Loucy (cell line): ENCODE results near the gene GALNT18.

Source experiments
- H2AFZ ChIP-seq: fragments of 200-600 bp; sonication (generic); 2 replicates; pipeline ENCODE4 v1.6.0; 2016; ENCODE audit warnings: antibody characterized with exemption, mild to moderate bottlenecking, low read length, moderate library complexity
- H3F3A ChIP-seq: fragments of 200-600 bp; 2 replicates; pipeline ENCODE4 v1.6.0; 2016; ENCODE audit warnings: antibody characterized with exemption, low read depth, mild to moderate bottlenecking
- H3K27me3 ChIP-seq: fragments of 200-600 bp; sonication (generic); 2 replicates; pipeline ENCODE4 v1.6.1; 2014; ENCODE audit warnings: low read length, mild to moderate bottlenecking; ENCODE audit not compliant: insufficient read depth, poor library complexity, severe bottlenecking
- H3K36me3 ChIP-seq: fragments of 200-600 bp; sonication (generic); 2 replicates; pipeline ENCODE4 v1.6.1; 2016; ENCODE audit warnings: low read length; ENCODE audit not compliant: insufficient read depth
- H3K4me1 ChIP-seq: fragments of 200-600 bp; sonication (generic); 2 replicates; pipeline ENCODE4 v1.5.1; 2014; ENCODE audit warnings: low read length, mild to moderate bottlenecking; ENCODE audit not compliant: insufficient read depth, poor library complexity, severe bottlenecking
- H3K4me2 ChIP-seq: fragments of 200-600 bp; sonication (generic); 2 replicates; pipeline ENCODE4 v1.6.0; 2014; ENCODE audit warnings: antibody characterized with exemption, low read length, low read depth, mild to moderate bottlenecking; ENCODE audit not compliant: poor library complexity, severe bottlenecking
- H3K4me3 ChIP-seq: fragments of 200-600 bp; sonication (generic); 2 replicates; pipeline ENCODE4 v1.5.1; 2014; ENCODE audit warnings: low read length, mild to moderate bottlenecking, mixed read lengths; ENCODE audit not compliant: poor library complexity, severe bottlenecking
- H3K79me2 ChIP-seq: fragments of 200-600 bp; sonication (generic); 2 replicates; pipeline ENCODE4 v1.6.1; 2014; ENCODE audit warnings: low read length; ENCODE audit not compliant: insufficient read depth
- H3K9ac ChIP-seq: fragments of 200-600 bp; sonication (generic); 2 replicates; pipeline ENCODE4 v1.6.0; 2014; ENCODE audit warnings: mild to moderate bottlenecking, low read depth, low read length, moderate library complexity; ENCODE audit not compliant: poor library complexity, severe bottlenecking
- H3K9me2 ChIP-seq: fragments of 200-600 bp; sonication (generic); replicated peaks from 2 replicates; pipeline ENCODE4 v1.6.1; 2016; ENCODE audit warnings: low read depth, low read length, mixed read lengths
- H3K9me3 ChIP-seq: fragments of 200-600 bp; sonication (generic); 2 replicates; pipeline ENCODE4 v1.6.1; 2014; ENCODE audit warnings: mild to moderate bottlenecking, antibody characterized with exemption, low read length, low read depth; ENCODE audit not compliant: insufficient read depth
- H4K20me1 ChIP-seq: fragments of 200-600 bp; sonication (generic); 2 replicates; pipeline ENCODE4 v1.6.0; 2014; ENCODE audit warnings: antibody characterized with exemption, low read length, mild to moderate bottlenecking; ENCODE audit not compliant: insufficient read depth, poor library complexity, severe bottlenecking
- EZH2phosphoT487 ChIP-seq: fragments of 200-600 bp; IDR thresholded peaks from 2 replicates; pipeline ENCODE4 v1.6.1; 2018; ENCODE audit warnings: antibody characterized with exemption, mild to moderate bottlenecking, moderate library complexity, borderline replicate concordance
- TF ChIP-seq, protein P1 (sequence below): fragments of 200-600 bp; sonication (generic); conservative IDR thresholded peaks from 2 replicates; pipeline ENCODE4 v1.5.1; 2014; ENCODE audit warnings: mild to moderate bottlenecking, antibody characterized with exemption, low read length

Gene GALNT18

DNA sequence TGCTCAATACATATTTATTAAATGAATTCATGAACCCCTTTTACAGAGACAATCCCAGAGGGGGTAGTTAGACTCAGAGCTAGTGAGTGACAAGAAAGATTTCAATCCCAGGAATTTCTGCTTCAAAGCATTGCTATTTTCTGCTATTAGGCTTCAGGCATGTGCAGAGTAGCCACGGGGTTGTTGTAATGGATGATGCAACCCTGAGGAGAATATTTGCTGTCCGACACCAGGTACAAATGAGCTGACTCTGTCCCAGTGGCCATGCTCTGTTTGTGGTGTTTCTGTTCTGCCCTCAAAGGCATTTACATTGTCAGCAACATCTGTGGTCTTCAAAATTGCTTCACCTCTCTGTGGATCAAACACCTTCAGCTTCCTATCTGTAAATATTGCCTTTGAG lies 371.3 kb downstream of the GALNT18 start:
- no peak for TF ChIP-seq EZH2phosphoT487
- TF ChIP-seq, protein P1, sequence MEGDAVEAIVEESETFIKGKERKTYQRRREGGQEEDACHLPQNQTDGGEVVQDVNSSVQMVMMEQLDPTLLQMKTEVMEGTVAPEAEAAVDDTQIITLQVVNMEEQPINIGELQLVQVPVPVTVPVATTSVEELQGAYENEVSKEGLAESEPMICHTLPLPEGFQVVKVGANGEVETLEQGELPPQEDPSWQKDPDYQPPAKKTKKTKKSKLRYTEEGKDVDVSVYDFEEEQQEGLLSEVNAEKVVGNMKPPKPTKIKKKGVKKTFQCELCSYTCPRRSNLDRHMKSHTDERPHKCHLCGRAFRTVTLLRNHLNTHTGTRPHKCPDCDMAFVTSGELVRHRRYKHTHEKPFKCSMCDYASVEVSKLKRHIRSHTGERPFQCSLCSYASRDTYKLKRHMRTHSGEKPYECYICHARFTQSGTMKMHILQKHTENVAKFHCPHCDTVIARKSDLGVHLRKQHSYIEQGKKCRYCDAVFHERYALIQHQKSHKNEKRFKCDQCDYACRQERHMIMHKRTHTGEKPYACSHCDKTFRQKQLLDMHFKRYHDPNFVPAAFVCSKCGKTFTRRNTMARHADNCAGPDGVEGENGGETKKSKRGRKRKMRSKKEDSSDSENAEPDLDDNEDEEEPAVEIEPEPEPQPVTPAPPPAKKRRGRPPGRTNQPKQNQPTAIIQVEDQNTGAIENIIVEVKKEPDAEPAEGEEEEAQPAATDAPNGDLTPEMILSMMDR, result no peak
- Histone ChIP-seq H2AFZ (no peak overlapping the region), H3K4me1 (peaks cover 10% of the 10 kb centered on the region), H3F3A (no peaks in the 10 kb centered on the region), H4K20me1 (no peaks in the 10 kb centered on the region), H3K36me3 (no peaks in the 10 kb centered on the region), H3K79me2 (no peaks in the 10 kb centered on the region), H3K4me2 (no peak overlapping the region), H3K9me2 (no peaks in the 10 kb centered on the region), H3K9ac (no peak overlapping the region), H3K9me3 (no peaks in the 10 kb centered on the region), H3K27me3 (no peaks in the 10 kb centered on the region), H3K4me3 (no peak overlapping the region)

DNA sequence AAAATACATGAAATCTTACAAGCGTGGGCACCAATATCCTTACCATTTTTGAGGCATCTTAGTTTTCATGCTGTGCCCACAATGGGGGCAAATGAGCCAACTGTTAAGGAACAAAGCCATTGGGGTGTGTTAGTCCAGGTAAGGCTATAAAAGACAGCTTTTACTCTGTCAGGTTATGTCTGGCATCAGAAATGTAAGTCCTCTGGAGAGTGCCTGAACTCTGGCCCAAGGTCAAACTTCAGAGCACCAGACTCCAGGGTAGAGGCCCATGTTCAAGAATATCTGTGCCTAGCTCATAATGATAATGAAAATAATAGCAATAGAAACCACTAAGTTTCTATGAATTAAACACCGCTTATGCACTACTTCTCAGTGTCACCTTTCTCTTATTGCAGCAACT lies 374.2 kb downstream of the GALNT18 start:
- no peaks in the 10 kb centered on the region for H4K20me1 ChIP-seq
- H3K9me3 ChIP-seq, result no peaks in the 10 kb centered on the region
- H3K79me2 ChIP-seq, result no peaks in the 10 kb centered on the region
- no peak overlapping the region for H3K4me3 ChIP-seq
- TF ChIP-seq EZH2phosphoT487, result no peak
- TF ChIP-seq, protein P1, result no peak
- no peak overlapping the region for H2AFZ ChIP-seq
- H3K36me3 ChIP-seq, result no peaks in the 10 kb centered on the region
- peaks cover 10% of the 10 kb centered on the region for H3K4me1 ChIP-seq
- H3K9ac ChIP-seq, result no peak overlapping the region
- H3K27me3 ChIP-seq, result no peaks in the 10 kb centered on the region
- H3K4me2 ChIP-seq, result no peak overlapping the region
- no peaks in the 10 kb centered on the region for H3F3A ChIP-seq
- H3K9me2 ChIP-seq, result no peaks in the 10 kb centered on the region

DNA sequence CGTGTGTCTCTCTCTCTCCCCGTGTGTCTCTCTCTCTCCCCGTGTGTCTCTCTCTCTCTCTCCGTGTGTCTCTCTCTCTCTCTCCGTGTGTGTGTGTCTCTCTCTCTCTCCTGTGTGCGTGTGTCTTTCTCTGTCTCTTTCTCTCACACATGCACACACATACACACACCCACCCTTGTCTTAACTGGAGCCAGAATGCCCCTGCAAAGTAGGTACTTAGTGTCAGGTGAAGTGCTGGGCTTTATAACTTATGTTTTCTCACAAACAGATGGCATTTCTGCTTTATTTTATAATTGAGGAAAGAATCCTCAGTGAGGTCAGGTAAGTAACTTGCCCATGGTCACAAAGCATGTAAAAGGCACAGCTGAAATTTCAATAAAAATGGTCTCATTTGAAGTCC lies 374.7 kb downstream of the GALNT18 start:
- no peaks in the 10 kb centered on the region for H3K27me3 ChIP-seq
- TF ChIP-seq, protein P1, result no peak
- no peak for TF ChIP-seq EZH2phosphoT487
- H3K9me3 ChIP-seq, result no peaks in the 10 kb centered on the region
- no peaks in the 10 kb centered on the region for H3F3A ChIP-seq
- H4K20me1 ChIP-seq, result no peaks in the 10 kb centered on the region
- H3K9ac ChIP-seq, result no peak overlapping the region
- no peak overlapping the region for H2AFZ ChIP-seq
- H3K4me2 ChIP-seq, result no peak overlapping the region
- H3K36me3 ChIP-seq, result no peaks in the 10 kb centered on the region
- H3K9me2 ChIP-seq, result no peaks in the 10 kb centered on the region
- H3K79me2 ChIP-seq, result no peaks in the 10 kb centered on the region
- H3K4me3 ChIP-seq, result no peak overlapping the region
- H3K4me1 ChIP-seq, result peaks cover 10% of the 10 kb centered on the region
